Nephron (organoid): ENCODE data around the gene CNTNAP2.

Experiments used
- H3K27ac Mint-ChIP-seq, 3 experiments: 2 replicates each; pipeline ENCODE4 v1.8.0; 2020; ENCODE audit warnings: mixed read lengths in 3 of 3, mild to moderate bottlenecking in 2 of 3, moderate library complexity in 1 of 3
- H3K27me3 Mint-ChIP-seq: 2 replicates; pipeline ENCODE4 v1.8.0; 2021; ENCODE audit warnings: low read depth, mild to moderate bottlenecking, moderate library complexity, mixed read lengths
- H3K36me3 Mint-ChIP-seq: 2 replicates; pipeline ENCODE4 v1.8.0; 2020; ENCODE audit warnings: low read depth, mixed read lengths
- H3K4me1 Mint-ChIP-seq: 2 replicates; pipeline ENCODE4 v1.8.0; 2020; ENCODE audit warnings: mixed read lengths
- H3K4me3 Mint-ChIP-seq, 3 experiments: 2 replicates each; pipeline ENCODE4 v1.8.0; 2020; ENCODE audit warnings: mild to moderate bottlenecking in 3 of 3, mixed read lengths in 3 of 3, moderate library complexity in 2 of 3
- H3K9me3 Mint-ChIP-seq: 2 replicates; pipeline ENCODE4 v1.8.0; 2020; ENCODE audit warnings: mixed read lengths
- CTCF ChIP-seq, 3 experiments: fragments of 200-600 bp; sonication (generic); IDR thresholded peaks; one replicate each; pipeline ENCODE4 v1.5.0; 2021; ENCODE audit warnings: antibody characterized with exemption in 3 of 3; ENCODE audit not compliant: unreplicated experiment in 3 of 3

The CNTNAP2 gene

GRCh38 chr7:147571436-147572185, 1455.0 kb downstream of the CNTNAP2 start:
- no peak overlapping the region for H3K27ac Mint-ChIP-seq
- no peaks in the 10 kb centered on the region for H3K9me3 Mint-ChIP-seq
- H3K36me3 Mint-ChIP-seq: no peaks in the 10 kb centered on the region
- TF ChIP-seq CTCF (IDR thresholded peaks at IDR 0.05; ENCODE audit: unreplicated experiment in 3 of 3): no peak
- H3K4me3 Mint-ChIP-seq: no peak overlapping the region
- peaks cover 3% of the 10 kb centered on the region for H3K27me3 Mint-ChIP-seq
- peaks cover 6% of the 10 kb centered on the region for H3K4me1 Mint-ChIP-seq

GRCh38 chr7:147578196-147578595, 1461.6 kb downstream of the CNTNAP2 start:
- Mint-ChIP-seq H3K4me3 (no peak overlapping the region), H3K4me1 (no peaks in the 10 kb centered on the region), H3K9me3 (no peaks in the 10 kb centered on the region), H3K27ac (no peak overlapping the region), H3K36me3 (no peaks in the 10 kb centered on the region), H3K27me3 (no peaks in the 10 kb centered on the region)
- no peak for TF ChIP-seq CTCF (IDR thresholded peaks at IDR 0.05; ENCODE audit: unreplicated experiment in 3 of 3)

- Mint-ChIP-seq H3K9me3 (no peaks in the 10 kb centered on the region), H3K27ac (no peak overlapping the region), H3K36me3 (no peaks in the 10 kb centered on the region), H3K4me1 (no peaks in the 10 kb centered on the region), H3K4me3 (no peak overlapping the region), H3K27me3 (no peaks in the 10 kb centered on the region)
- TF ChIP-seq CTCF (IDR thresholded peaks at IDR 0.05; ENCODE audit: unreplicated experiment in 3 of 3): no peak
Observed at GRCh38 chr7:147579148-147579547, 1462.5 kb downstream of the CNTNAP2 start.

- no peaks in the 10 kb centered on the region for H3K27me3 Mint-ChIP-seq
- no peak overlapping the region for H3K4me3 Mint-ChIP-seq
- no peak for TF ChIP-seq CTCF (IDR thresholded peaks at IDR 0.05; ENCODE audit: unreplicated experiment in 3 of 3)
- H3K4me1 Mint-ChIP-seq: no peaks in the 10 kb centered on the region
- H3K27ac Mint-ChIP-seq: no peak overlapping the region
- H3K36me3 Mint-ChIP-seq: no peaks in the 10 kb centered on the region
- H3K9me3 Mint-ChIP-seq: no peaks in the 10 kb centered on the region
Observed at GRCh38 chr7:147584771-147585193, 1468.2 kb downstream of the CNTNAP2 start.

DNA sequence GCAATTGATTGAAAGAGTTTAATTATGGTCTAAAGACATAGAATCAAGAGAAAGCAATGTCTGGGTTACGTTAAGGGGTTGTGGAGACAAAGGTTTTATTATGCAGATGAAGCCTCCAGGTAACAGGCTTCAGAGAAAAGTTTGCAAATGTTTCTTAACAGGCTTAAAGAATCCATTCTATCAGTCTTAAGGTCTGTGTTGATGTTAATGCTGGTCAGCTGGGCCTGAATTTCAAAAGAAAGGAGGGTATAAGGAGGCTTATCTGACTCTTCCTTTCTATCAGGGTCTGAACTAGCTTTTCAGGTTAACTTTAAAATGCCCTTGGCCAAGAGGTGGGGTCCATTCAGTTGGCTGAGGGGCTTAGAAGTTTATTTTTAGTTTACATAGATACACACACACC, 1469.5 kb downstream of the CNTNAP2 start:
- no peak overlapping the region for H3K27ac Mint-ChIP-seq
- no peak for TF ChIP-seq CTCF (IDR thresholded peaks at IDR 0.05; ENCODE audit: unreplicated experiment in 3 of 3)
- H3K27me3 Mint-ChIP-seq: no peaks in the 10 kb centered on the region
- H3K4me3 Mint-ChIP-seq: no peak overlapping the region
- H3K4me1 Mint-ChIP-seq: no peaks in the 10 kb centered on the region
- no peaks in the 10 kb centered on the region for H3K9me3 Mint-ChIP-seq
- no peaks in the 10 kb centered on the region for H3K36me3 Mint-ChIP-seq

GRCh38 chr7:147586526-147586925, 1469.9 kb downstream of the CNTNAP2 start:
- no peaks in the 10 kb centered on the region for H3K4me1 Mint-ChIP-seq
- H3K9me3 Mint-ChIP-seq: no peaks in the 10 kb centered on the region
- TF ChIP-seq CTCF (IDR thresholded peaks at IDR 0.05; ENCODE audit: unreplicated experiment in 3 of 3): no peak
- H3K4me3 Mint-ChIP-seq: no peak overlapping the region
- H3K27me3 Mint-ChIP-seq: no peaks in the 10 kb centered on the region
- H3K27ac Mint-ChIP-seq: no peak overlapping the region
- H3K36me3 Mint-ChIP-seq: no peaks in the 10 kb centered on the region
